GM18507 (cell line): ENCODE results near the gene TMEM151B.

Experiments used
- DNase-seq: peaks from one replicate; pipeline ENCODE4 v3.0.0; 2011; ENCODE audit warnings: low read depth; ENCODE audit not compliant: insufficient read length; ENCODE audit errors: extremely low spot score
- FAIRE-seq: peaks from 2 replicates; lab custom pipeline; 2011; peaks lifted over from hg19 to GRCh38; lab: Jason Lieb, UNC

TMEM151B gene

DNA sequence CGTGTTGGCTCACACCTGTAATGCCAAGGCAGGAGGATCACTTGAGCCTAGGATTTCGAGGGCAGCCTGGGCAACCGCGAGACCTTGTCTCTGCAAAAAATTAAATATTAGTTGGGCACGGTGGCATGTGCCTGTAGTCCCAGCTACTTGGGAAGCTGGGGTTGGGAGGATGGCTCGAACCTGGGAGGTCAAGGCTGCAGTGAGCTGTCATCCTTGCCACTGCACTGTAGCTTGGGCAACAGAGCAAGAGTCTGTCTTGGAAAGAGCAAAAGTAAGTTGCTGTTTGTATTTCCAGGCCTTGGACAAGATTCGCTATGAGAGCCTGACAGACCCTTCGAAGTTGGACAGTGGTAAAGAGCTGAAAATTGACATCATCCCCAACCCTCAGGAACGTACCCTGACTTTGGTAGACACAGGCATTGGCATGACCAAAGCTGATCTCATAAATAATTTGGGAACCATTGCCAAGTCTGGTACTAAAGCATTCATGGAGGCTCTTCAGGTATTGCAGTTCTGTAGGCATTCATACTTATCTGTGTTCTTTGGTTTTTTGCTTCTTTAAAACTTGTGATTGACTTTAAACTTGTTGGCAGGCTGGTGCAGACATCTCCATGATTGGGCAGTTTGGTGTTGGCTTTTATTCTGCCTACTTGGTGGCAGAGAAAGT is 21.0 kb upstream of the TMEM151B start:
- FAIRE-seq (no peak), DNase-seq (no peak)

DNA sequence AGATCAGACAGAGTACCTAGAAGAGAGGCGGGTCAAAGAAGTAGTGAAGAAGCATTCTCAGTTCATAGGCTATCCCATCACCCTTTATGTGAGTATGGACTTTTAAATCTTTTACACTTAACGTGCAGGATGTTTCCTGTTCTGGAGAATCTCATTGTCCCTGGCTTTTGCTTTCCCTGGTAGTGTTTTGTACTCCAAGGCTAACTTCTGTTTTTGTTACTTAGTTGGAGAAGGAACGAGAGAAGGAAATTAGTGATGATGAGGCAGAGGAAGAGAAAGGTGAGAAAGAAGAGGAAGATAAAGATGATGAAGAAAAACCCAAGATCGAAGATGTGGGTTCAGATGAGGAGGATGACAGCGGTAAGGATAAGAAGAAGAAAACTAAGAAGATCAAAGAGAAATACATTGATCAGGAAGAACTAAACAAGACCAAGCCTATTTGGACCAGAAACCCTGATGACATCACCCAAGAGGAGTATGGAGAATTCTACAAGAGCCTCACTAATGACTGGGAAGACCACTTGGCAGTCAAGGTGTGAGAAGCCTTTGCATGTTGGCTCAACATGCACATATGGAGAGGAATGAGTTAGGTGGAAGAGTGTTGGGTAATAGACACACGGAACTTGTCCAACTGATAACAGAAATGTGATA is 20.1 kb upstream of the TMEM151B start:
- no peak for FAIRE-seq
- DNase-seq = no peak

DNA sequence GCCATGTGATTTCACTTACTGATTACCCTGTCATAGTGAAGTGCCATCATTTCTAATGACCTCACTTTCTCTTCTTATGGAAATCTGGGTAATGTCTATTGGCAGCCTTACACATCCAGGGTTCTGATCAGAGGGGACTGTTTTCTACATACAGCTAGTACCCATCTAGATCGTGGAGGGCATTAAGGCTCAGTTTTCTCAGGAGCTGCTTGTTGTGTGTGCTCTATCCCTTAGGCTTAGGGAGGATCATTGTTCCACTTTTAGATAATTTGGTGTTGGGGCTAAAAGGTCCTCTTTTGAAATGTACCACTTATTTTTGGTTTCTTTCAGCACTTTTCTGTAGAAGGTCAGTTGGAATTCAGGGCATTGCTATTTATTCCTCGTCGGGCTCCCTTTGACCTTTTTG is 19.5 kb upstream of the TMEM151B start:
- DNase-seq (no peak), FAIRE-seq (no peak)

DNA sequence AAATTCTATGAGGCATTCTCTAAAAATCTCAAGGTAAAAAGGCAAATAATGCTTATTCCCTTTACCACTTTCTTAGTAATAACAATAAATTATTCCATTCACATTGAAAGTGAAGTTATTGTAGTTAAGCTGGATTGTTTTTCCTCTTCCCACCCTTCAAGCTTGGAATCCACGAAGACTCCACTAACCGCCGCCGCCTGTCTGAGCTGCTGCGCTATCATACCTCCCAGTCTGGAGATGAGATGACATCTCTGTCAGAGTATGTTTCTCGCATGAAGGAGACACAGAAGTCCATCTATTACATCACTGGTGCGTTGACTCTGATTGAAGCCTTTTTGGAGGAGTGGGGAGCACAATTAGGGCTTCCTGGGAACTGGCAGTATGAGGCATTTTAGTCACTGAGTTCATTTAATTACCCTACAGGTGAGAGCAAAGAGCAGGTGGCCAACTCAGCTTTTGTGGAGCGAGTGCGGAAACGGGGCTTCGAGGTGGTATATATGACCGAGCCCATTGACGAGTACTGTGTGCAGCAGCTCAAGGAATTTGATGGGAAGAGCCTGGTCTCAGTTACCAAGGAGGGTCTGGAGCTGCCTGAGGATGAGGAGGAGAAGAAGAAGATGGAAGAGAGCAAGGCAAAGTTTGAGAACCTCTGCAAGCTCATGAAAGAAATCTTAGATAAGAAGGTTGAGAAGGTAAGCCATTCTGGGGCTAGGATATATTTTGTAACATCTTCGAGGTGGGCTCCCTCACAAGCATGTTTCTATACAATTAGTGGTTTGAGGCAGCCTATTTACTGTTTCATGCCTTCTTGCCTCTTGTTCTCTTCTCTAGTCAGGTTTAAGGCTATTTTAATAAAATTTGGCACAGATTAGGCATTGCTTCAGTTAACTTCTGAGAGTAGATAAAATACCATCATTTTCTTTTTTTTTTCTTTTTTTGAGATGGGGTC is 18.4 kb upstream of the TMEM151B start:
- no peak for DNase-seq
- no peak for FAIRE-seq

DNA sequence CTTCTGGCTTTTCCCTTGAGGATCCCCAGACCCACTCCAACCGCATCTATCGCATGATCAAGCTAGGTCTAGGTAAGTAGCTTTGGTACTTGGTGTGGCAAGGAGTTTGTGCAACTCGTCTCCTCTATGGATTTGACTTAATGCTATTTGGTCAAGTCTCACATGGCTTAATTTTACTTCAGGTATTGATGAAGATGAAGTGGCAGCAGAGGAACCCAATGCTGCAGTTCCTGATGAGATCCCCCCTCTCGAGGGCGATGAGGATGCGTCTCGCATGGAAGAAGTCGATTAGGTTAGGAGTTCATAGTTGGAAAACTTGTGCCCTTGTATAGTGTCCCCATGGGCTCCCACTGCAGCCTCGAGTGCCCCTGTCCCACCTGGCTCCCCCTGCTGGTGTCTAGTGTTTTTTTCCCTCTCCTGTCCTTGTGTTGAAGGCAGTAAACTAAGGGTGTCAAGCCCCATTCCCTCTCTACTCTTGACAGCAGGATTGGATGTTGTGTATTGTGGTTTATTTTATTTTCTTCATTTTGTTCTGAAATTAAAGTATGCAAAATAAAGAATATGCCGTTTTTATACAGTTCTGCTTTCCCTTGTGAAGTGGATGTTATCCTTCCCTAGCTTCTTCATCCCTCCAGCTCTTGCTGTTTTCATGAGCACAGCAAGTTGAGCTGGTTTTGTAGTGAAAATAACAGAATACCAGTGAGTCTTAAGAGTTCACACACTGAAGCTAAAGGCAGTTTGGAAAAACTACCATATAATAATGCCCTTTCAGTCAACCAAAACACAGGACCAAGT is 16.7 kb upstream of the TMEM151B start:
- DNase-seq (no peak), FAIRE-seq (no peak)

DNA sequence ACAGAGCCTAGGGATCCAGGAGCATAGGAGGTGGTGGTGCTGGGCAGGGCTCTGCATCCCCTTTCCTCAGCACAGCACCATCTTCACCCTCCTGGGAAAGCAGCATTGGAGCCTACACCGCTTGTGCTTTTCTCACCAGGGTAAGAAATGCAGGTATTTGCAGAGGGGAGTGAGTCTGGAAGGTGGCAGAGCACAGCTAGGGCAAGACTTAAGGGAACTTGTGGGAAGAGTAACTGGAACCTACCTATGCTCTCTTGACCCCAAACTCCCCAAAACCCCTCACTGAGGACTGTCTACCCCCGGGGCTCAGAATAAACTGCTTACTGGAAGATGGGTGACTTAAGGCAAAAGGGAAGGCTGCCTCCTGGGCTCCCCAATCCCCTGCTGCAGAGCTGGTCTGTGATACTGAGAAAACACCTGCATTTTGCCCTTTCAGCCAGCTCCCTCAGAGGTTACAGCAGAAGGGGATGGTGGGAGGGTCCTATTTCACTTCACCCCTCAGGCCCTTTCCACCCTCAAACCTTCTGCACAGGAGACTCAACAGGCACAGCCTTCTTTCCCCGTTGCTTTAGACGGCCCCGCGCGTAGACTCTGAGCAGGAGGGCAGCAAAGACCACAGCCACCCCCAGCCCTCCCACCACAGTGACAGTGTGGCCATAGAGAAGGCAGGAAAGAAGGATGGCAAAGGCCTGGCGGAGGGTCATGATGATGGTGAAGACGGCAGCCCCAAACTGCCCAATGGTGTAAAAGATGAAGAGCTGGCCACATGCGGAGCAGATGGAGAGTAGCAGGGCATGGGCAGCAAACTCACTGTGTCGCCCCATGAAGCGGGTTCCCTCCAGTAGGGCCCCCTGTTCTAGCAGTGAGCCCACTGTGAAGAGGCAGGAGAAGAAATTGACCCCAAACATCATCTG is 15.8 kb upstream of the TMEM151B start:
- DNase-seq = no peak
- no peak for FAIRE-seq

DNA sequence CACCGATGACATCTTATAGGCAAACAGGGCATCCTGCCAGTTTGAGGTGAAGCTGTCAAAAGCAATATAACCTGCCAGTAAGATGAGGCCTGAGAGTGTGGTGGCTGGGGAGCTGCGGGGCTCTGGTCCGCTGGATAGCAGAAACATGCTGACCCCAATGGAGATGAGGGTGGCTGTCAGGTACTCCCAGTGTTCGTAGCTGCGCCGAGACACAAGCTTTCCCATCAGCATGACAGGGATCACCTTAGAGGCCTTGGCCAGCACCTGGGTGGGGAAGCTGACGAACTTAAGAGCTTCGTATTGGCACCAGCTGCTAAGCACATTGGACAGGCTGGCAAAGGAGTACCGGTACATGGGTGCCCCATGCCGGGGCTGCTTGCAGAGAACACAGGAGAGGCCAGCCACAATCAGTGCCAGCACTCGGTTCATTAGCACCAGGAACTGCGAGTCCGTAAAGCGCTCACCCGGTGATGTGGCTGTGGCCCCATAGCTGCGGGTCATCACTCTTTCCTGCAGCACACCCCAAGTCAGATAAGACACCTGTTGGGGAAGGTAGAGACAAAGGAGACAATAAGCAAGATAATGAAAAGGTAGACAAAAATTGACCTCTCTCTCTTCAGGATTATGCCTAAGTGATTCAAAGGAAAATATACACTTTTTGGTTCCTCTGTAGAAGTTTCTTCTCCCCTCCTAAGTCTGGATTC is 15.0 kb upstream of the TMEM151B start:
- no peak for DNase-seq
- FAIRE-seq = no peak

DNA sequence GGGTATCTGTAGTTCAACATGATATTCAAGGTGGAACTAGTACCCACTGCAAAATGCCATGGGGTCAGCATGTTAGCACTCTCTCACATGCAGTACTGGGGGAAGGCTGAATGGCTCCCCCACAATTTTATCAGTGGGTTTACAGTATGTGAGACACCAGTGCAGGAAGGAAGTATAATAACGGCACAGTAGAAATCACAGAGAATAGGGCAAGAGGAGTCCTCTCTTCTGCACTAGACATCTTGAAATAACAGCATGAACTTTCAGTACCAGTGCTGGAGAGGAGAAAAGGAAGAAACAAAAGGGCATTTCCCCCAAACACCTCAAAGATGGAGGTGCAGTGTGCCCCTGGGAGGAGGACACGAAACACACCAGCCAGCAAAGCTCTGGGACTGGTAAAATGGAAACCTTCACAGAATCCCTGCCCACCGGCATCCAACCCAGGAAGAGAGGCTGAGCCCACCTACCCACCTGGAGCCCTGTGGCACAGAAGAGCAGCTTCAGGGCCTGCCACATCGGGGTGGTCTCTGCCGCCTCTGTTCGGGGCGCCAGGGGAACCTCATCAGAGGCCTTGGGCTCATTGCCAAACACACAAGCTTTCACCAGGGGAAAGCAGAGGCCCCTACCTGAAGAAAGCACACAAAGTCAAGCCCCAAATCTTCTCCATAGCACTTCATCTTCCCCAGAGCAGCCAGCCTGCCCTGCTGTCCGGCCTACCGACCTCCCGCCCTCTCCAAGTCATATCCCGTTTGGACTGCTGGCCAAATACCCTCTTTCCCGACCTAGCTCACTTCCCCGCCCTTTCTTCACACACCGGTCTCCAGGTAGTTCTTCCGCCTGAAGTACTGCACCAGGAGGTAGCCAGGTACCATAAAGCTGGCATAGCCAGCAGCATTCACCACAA is 14.1 kb upstream of the TMEM151B start:
- FAIRE-seq = no peak
- no peak for DNase-seq

DNA sequence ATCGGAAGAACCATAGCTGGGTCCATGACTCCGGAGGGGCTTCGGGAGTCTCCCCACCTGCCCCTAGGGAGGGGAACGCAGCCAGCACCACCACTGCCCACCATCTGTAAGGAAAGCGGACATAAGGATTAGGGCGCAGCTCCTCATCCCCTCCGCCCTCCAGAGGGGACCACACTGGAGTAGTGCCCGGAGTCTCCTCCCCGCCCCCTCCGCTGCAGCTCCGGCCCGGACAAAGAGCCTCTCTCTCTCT is 13.6 kb upstream of the TMEM151B start:
- DNase-seq = no peak
- no peak for FAIRE-seq

DNA sequence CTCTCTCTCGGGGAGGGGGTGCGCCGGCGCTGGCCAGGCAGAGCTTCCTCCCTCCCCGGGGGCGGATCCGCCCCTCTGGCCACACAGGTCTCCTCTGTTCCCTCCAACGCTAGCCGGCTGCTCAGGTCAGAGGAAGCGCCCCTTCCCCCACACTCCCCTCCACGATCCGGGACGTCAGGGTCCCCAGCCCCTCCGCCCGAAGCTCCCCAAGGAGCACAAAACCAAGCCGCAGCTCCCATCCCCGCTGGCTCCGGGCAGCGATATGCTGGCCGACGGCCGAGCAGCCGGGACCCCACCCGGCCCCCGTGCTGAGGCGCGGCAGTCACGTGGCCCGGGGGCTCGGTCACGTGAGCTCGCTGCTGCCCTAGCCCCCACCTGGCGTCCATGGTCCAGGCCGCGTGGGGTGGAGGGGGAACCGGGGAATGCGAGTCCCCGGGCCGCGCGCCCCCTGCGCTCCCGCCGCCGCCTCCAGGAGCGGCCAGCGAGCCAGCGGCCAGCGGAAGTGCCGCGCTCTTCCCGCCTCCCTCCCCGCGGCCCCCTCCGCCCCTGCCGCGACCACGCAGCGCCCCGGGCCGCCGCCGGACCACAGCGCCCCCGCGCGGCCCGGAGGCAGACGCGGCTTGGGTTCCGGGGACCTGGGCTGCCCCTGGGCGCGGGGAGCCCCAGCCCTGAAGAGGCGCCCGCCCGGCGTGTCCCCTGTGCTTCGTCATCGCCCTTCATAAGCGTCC is 13.1 kb upstream of the TMEM151B start, which contains the start of gene SLC35B2:
SLC35B2 (minus strand) TSS at position 504 of the 728 bp plus-strand sequence; CDS start at position 386, 118 bp downstream.
- peak; percentile 41 for FAIRE-seq

DNA sequence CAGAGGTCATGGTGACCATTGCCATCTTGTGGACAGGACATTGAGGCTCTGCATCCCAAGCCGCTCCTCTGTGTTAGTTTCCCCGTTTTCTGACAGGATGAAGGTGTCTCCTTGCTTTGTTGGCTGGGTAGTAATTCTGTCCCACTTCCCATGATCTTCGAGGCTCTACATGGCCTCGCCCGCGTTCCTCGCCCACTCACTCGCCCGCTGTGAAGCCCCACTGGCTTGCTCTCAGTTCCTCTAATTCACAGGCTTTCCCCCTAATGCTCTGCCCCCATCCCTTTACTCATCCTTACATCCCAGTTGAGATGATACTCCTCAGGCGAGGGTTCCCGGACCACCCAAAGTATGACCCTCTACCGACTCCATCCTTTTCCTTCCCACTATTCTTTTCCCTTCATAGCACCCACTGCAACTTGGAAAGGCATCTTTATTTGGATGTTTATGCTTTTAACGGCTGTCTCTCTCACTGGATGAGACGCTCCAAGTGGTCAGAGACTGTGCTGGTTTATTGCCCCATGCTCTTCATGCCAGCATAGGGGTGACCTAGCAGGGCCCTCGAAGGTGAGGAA is 12.4 kb upstream of the TMEM151B start:
- peak; percentile 79 for FAIRE-seq
- DNase-seq = no peak

More for the DNA sequence above, 13.1 kb upstream of the TMEM151B start, which contains the start of gene SLC35B2:
- peak; percentile 43 for DNase-seq

DNA sequence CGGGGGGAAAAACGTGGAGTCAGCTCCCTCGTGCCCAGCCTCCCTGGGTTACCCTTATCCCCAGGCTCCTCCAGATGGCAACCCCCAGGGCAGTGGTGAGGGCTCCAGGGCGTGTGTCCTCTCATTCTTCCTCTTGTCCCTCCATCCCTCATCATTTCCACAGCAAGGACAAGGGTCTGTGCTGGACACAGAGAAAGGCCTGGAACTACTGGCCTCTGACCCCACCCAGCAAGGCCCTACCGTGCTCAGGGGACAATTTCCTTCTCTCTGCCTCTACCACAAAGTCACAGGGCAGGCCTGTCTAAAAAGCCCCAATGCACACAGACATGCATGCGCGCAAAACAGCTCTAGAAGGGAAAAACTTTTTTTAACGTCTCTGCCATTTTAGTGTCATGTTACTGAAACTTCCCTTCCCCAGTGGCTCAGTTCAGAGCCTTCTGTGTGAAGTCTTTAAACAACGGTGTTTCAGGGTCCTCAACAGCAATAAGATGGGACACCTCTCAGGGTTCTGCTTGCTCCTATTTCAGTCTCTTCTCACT is 11.9 kb upstream of the TMEM151B start:
- peak; percentile 71 for FAIRE-seq
- no peak for DNase-seq

DNA sequence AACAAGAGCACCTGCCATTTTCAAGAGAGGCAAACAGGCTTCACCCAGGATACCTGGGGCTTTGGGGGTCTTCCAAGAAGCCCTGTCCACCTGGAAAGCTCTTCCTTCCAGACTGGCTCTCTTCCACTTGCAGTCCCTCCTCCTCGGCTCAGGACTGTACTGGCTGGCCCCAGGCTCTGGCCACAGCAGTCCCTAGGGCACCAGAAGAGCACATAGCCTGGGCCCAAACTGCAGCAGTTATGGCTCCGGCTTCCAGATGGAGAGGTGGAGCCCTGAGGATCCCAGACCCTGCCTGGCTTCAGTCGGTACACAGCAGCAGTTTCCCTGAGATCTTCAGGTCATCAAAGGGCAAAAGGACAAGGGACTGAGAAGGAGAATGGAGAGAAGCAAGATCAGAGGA is 11.3 kb upstream of the TMEM151B start:
- DNase-seq = no peak

DNA sequence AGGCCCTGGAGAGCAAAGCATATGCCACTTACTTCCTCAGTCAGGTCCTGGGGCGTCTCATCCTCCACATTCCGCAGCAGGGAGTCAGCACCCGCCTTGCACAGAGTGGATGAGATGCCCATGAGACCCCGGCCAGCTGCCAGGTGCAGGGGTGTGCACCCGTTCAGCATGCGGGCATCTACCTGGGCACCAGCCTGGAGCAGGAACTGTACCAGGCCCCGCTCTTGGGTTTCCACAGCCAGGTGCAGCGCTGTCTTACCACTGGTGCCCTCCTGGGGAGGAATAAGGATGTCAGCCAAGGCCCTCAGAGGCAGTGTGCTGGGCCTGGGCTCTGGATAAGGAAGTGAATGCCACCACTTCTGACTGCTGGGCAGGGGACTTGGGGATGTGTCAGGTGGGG is 10.2 kb upstream of the TMEM151B start:
- FAIRE-seq (no peak), DNase-seq (no peak)

More for the DNA sequence above, 11.3 kb upstream of the TMEM151B start:
- FAIRE-seq = no peak

DNA sequence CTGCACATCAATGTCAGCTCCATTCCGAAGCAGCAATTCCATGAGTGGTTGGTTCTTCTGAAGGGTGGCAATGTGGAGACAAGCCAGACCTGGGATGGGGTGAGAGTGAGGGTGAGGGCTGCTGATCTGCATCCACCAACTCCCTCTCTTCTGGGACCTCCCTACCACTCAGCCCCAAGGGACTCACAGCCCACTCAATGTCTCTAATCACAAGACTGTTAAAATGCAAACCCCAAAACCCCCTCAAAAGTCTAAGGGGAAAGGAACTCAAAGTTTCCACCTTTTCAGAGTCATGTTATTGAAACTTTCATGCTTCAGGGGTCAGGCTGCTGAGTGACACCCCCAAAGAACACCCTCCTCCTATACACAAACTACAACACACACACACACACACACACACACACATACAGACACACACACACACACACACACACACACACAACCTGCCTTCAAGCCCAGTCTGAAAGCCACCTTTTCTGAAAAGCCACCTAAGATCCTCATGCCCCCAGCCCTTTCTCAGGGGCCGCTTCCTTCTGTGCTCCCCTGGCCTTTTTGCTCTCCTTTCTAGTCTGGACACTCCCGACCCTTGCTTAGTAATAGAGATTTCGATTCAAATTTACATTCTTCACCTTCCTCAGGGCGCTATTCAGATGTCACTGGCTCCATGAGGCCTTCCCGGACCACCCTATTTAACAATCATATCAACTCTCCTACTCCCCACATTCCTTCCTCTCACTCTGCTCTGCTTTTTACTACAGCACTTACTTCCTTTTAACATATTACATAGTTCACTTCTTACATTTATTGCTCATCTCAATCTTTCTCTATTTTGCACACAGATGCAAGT is 9.6 kb upstream of the TMEM151B start:
- no peak for DNase-seq
- peak; percentile 72 for FAIRE-seq
